ENCODE data around the gene BBOX1.

The BBOX1 gene

GRCh38 chr11:27162237-27162636 is 121.6 kb downstream of the BBOX1 start:
- Histone ChIP-seq H3K9me3 (ENCODE audit: control insufficient read depth, insufficient read depth, low read length) (no peaks in the 10 kb centered on the region), H3K4me3 (ENCODE audit: low read length) (no peak overlapping the region), H3F3A (ENCODE audit: control insufficient read depth, insufficient read depth) (no peaks in the 10 kb centered on the region), H3K79me2 (ENCODE audit: control insufficient read depth, low read length) (no peaks in the 10 kb centered on the region), H3K36me3 (ENCODE audit: control insufficient read depth, low read length) (no peaks in the 10 kb centered on the region), H3K4me1 (ENCODE audit: control insufficient read depth, low read length) (no peaks in the 10 kb centered on the region), H3K9me2 (replicated peaks; ENCODE audit: control insufficient read depth, low read length) (no peaks in the 10 kb centered on the region), H3K27me3 (ENCODE audit: control insufficient read depth, low read length) (peaks cover 3% of the 10 kb centered on the region; the same call in 1 of the 2 replicates), H3K27ac (ENCODE audit: low read depth, low read length) (no peak overlapping the region), H3K4me2 (ENCODE audit: low read length) (no peak overlapping the region), H4K20me1 (ENCODE audit: control insufficient read depth, insufficient read depth, low read depth, low read length) (no peaks in the 10 kb centered on the region)
- TF ChIP-seq CTCF (IDR thresholded peaks at IDR 0.05; ENCODE audit: low read depth, low read length, poor library complexity, severe bottlenecking) (no peak), EZH2phosphoT487 (IDR thresholded peaks at IDR 0.05; ENCODE audit: borderline replicate concordance, low read length) (no peak)

GRCh38 chr11:27166130-27166529 is 125.5 kb downstream of the BBOX1 start:
- TF ChIP-seq CTCF (IDR thresholded peaks at IDR 0.05; ENCODE audit: low read depth, low read length, poor library complexity, severe bottlenecking) (no peak), EZH2phosphoT487 (IDR thresholded peaks at IDR 0.05; ENCODE audit: borderline replicate concordance, low read length) (no peak)
- Histone ChIP-seq H3K27me3 (ENCODE audit: control insufficient read depth, low read length) (peaks cover under 1% of the 10 kb centered on the region; the same call in 1 of the 2 replicates), H4K20me1 (ENCODE audit: control insufficient read depth, insufficient read depth, low read depth, low read length) (no peaks in the 10 kb centered on the region), H3F3A (ENCODE audit: control insufficient read depth, insufficient read depth) (no peaks in the 10 kb centered on the region), H3K4me1 (ENCODE audit: control insufficient read depth, low read length) (no peaks in the 10 kb centered on the region), H3K36me3 (ENCODE audit: control insufficient read depth, low read length) (no peaks in the 10 kb centered on the region), H3K9me2 (replicated peaks; ENCODE audit: control insufficient read depth, low read length) (no peaks in the 10 kb centered on the region), H3K4me3 (ENCODE audit: low read length) (no peak overlapping the region), H3K27ac (ENCODE audit: low read depth, low read length) (no peak overlapping the region), H3K4me2 (ENCODE audit: low read length) (no peak overlapping the region), H3K79me2 (ENCODE audit: control insufficient read depth, low read length) (no peaks in the 10 kb centered on the region), H3K9me3 (ENCODE audit: control insufficient read depth, insufficient read depth, low read length) (no peaks in the 10 kb centered on the region)

GRCh38 chr11:27171376-27171958 is 130.9 kb downstream of the BBOX1 start:
- Histone ChIP-seq H3K36me3 (ENCODE audit: control insufficient read depth, low read length) (no peaks in the 10 kb centered on the region), H3K9me3 (ENCODE audit: control insufficient read depth, insufficient read depth, low read length) (no peaks in the 10 kb centered on the region), H3K4me3 (ENCODE audit: low read length) (no peak overlapping the region), H3K27me3 (ENCODE audit: control insufficient read depth, low read length) (no peaks in the 10 kb centered on the region), H3K4me2 (ENCODE audit: low read length) (no peak overlapping the region), H3K27ac (ENCODE audit: low read depth, low read length) (no peak overlapping the region), H3K4me1 (ENCODE audit: control insufficient read depth, low read length) (no peaks in the 10 kb centered on the region), H3F3A (ENCODE audit: control insufficient read depth, insufficient read depth) (no peaks in the 10 kb centered on the region), H3K9me2 (replicated peaks; ENCODE audit: control insufficient read depth, low read length) (no peaks in the 10 kb centered on the region), H3K79me2 (ENCODE audit: control insufficient read depth, low read length) (no peaks in the 10 kb centered on the region), H4K20me1 (ENCODE audit: control insufficient read depth, insufficient read depth, low read depth, low read length) (no peaks in the 10 kb centered on the region)
- TF ChIP-seq EZH2phosphoT487 (IDR thresholded peaks at IDR 0.05; ENCODE audit: borderline replicate concordance, low read length) (no peak), CTCF (IDR thresholded peaks at IDR 0.05; ENCODE audit: low read depth, low read length, poor library complexity, severe bottlenecking) (no peak)
